GM23248 (cell line): ENCODE results near the gene MEGF6.

Source experiments
- EZH2 ChIP-seq: fragments of 200-600 bp; sonication (generic); IDR thresholded peaks from 2 replicates; pipeline ENCODE4 v1.6.1; 2018; ENCODE audit warnings: antibody characterized with exemption, mild to moderate bottlenecking; ENCODE audit not compliant: insufficient read depth, poor library complexity, severe bottlenecking
- EZH2phosphoT487 ChIP-seq: fragments of 200-600 bp; sonication (generic); IDR thresholded peaks from 2 replicates; pipeline ENCODE4 v1.6.1; 2018; ENCODE audit warnings: antibody characterized with exemption, moderate library complexity, mild to moderate bottlenecking, low read depth; ENCODE audit not compliant: insufficient read depth

GRCh38 chr1:3598522-3599285 lies 12.6 kb downstream of the MEGF6 start:
- TF ChIP-seq EZH2 (no peak), EZH2phosphoT487 (no peak)
